B cell (primary cell): ENCODE results near the gene CENPP. TPM values are rescaled to one million over a fixed set of nuclear protein-coding genes. Genes with fewer than 3 reads are reported as not detected.

Experiments
- ATAC-seq: fragments of 200-7000 bp; cut with Tn5 transposase; one replicate; pipeline ENCODE4 v1.10.0; 2021; ENCODE audit warnings: low read depth, mild to moderate bottlenecking, moderate number of reproducible peaks, moderate library complexity
- CTCF ChIA-PET: fragments of 350-600 bp; sonication (Branson Sonifier 250); formaldehyde crosslinking; loops from one replicate; lab custom pipeline; 2021; ENCODE audit warnings: antibody characterized with exemption, inconsistent platforms; lab: Charles Lee
- POLR2A ChIA-PET: fragments of 350-600 bp; sonication (Branson Sonifier 250); formaldehyde crosslinking; loops from one replicate; lab custom pipeline; 2021; ENCODE audit warnings: antibody characterized with exemption; lab: Charles Lee
- DNase-seq: peaks from one replicate; pipeline ENCODE4 v3.0.0; 2013
- H2AFZ ChIP-seq: 2 replicates; pipeline ENCODE4 v1.6.1; 2012; ENCODE audit warnings: mild to moderate bottlenecking, low read depth, low read length; ENCODE audit not compliant: insufficient read depth, poor library complexity, severe bottlenecking
- H3K27ac ChIP-seq, 2 donors: 1 replicate in 1 of 2; 2 replicates in 1 of 2; pipeline ENCODE4 v1.5.1; 2012 to 2013; ENCODE audit warnings: low read length in 2 of 2, mild to moderate bottlenecking in 2 of 2, moderate library complexity in 1 of 2
- H3K27me3 ChIP-seq, 4 experiments: fragments of 200-600 bp in 1 of 4; sonication (generic) in 1 of 4; replicated peaks in 1 of 4; 1 replicate in 2 of 4; 2 replicates in 2 of 4; pipeline versions ENCODE4 v1.6.1 to v1.7.0; 2013 to 2016; ENCODE audit warnings: low read length in 3 of 4, mild to moderate bottlenecking in 2 of 4, mixed read lengths in 1 of 4, moderate library complexity in 1 of 4; ENCODE audit not compliant: insufficient read depth in 4 of 4, control insufficient read depth in 3 of 4; ENCODE audit errors: control extremely low read depth in 1 of 4
- H3K36me3 ChIP-seq, 2 experiments: replicated peaks in 1 of 2; 1 replicate in 1 of 2; 2 replicates in 1 of 2; pipeline versions ENCODE4 v1.6.1 to v1.7.1; 2013; ENCODE audit warnings: low read length in 1 of 2; ENCODE audit not compliant: insufficient read depth in 2 of 2, control insufficient read depth in 1 of 2; ENCODE audit errors: control extremely low read depth in 1 of 2, extremely low read depth in 1 of 2
- H3K4me1 ChIP-seq, 2 donors: fragments of 200-600 bp in 1 of 2; sonication (generic) in 1 of 2; 1 replicate in 1 of 2; 2 replicates in 1 of 2; pipeline versions ENCODE4 v1.5.1 to v1.6.1; 2013 to 2017; ENCODE audit warnings: low read length in 2 of 2; ENCODE audit not compliant: control insufficient read depth in 2 of 2, insufficient read depth in 2 of 2
- H3K4me2 ChIP-seq: replicated peaks from 2 replicates; pipeline ENCODE3; 2012; ENCODE audit warnings: mild to moderate bottlenecking, low read depth, low read length; ENCODE audit not compliant: poor library complexity, severe bottlenecking
- H3K4me3 ChIP-seq, 5 experiments: fragments of 200-600 bp in 1 of 5; sonication (generic) in 1 of 5; 1 replicate in 3 of 5; 2 replicates in 2 of 5; pipeline versions ENCODE4 v1.5.1 to v1.7.0; 2011 to 2016; ENCODE audit warnings: low read length in 4 of 5, mild to moderate bottlenecking in 4 of 5, low read depth in 2 of 5, control low read depth in 1 of 5, moderate library complexity in 1 of 5; ENCODE audit not compliant: insufficient read depth in 1 of 5; ENCODE audit errors: control extremely low read depth in 1 of 5, extremely low read depth in 1 of 5
- H3K79me2 ChIP-seq: fragments of 200-600 bp; sonication (generic); one replicate; pipeline ENCODE4 v1.6.0; 2016; ENCODE audit warnings: low read length; ENCODE audit not compliant: control insufficient read depth, insufficient read depth
- H3K9ac ChIP-seq: fragments of 200-600 bp; sonication (generic); 2 replicates; pipeline ENCODE4 v1.6.1; 2017; ENCODE audit warnings: mild to moderate bottlenecking, low read length, moderate library complexity
- H3K9me3 ChIP-seq, 3 donors: one replicate each; pipeline versions ENCODE4 v1.6.1 to v1.7.1; 2013; ENCODE audit warnings: low read length in 2 of 3; ENCODE audit not compliant: control insufficient read depth in 2 of 3, insufficient read depth in 1 of 3; ENCODE audit errors: control extremely low read depth in 1 of 3
- H4K20me1 ChIP-seq: 2 replicates; pipeline ENCODE4 v1.6.0; 2012; ENCODE audit warnings: mild to moderate bottlenecking, low read length; ENCODE audit not compliant: insufficient read depth, control insufficient read depth, poor library complexity, severe bottlenecking
- H3K27ac Mint-ChIP-seq: one replicate; pipeline ENCODE4 v1.8.0; 2021; ENCODE audit warnings: mixed read lengths
- H3K27me3 Mint-ChIP-seq: one replicate; pipeline ENCODE4 v1.8.0; 2021; ENCODE audit warnings: mixed read lengths
- H3K4me1 Mint-ChIP-seq: one replicate; pipeline ENCODE4 v1.8.0; 2021; ENCODE audit warnings: mixed read lengths
- H3K4me3 Mint-ChIP-seq: one replicate; pipeline ENCODE4 v1.8.0; 2021; ENCODE audit warnings: mixed read lengths
- H3K9me3 Mint-ChIP-seq: one replicate; pipeline ENCODE4 v1.8.0; 2022; ENCODE audit warnings: mixed read lengths; ENCODE audit not compliant: insufficient read depth
- CTCF ChIP-seq: fragments of 200-600 bp; IDR thresholded peaks from one replicate; pipeline ENCODE4 v1.8.0; 2022; ENCODE audit warnings: antibody characterized with exemption, mild to moderate bottlenecking
- EZH2 ChIP-seq: IDR thresholded peaks from 2 replicates; pipeline ENCODE4 v1.6.1; 2012; ENCODE audit warnings: borderline replicate concordance, low read depth, mild to moderate bottlenecking, moderate library complexity, low read length; ENCODE audit not compliant: insufficient read depth, poor library complexity, severe bottlenecking
- WGBS: methylation state at CpG from one replicate; pipeline ENCODE4 v1.1.5; 2013; ENCODE audit warnings: missing lambda C conversion rate; ENCODE audit not compliant: insufficient coverage; 5-methylcytosine and 5-hydroxymethylcytosine counted together
- intact Hi-C: fragments of 100-400 bp; cut with micrococcal nuclease; formaldehyde crosslinking; loops from one replicate; pipeline ENCODE4 v1.10.0; 2022
- polyA plus RNA-seq: library from polyadenylated mRNA; depleted of rRNA; stranded (reverse); fragments of >200 nt; gene quantifications from 2 replicates; pipeline ENCODE4 v1.2.3, GENCODE V29; 2012
- total RNA-seq, 2 donors: library from RNA; stranded (reverse); fragments of 120-200 nt in 1 of 2; gene quantifications; 1 replicate in 1 of 2; 2 replicates in 1 of 2; pipeline versions ENCODE4 v1.2.3 to v1.2.4, GENCODE V29; 2013 to 2022

The CENPP gene
- total and polyA plus RNA-seq, 2 donors (not counting 1 experiment from before 2014, with no cell fraction given): 1.4 to 6.2 TPM

GRCh38 chr9:92663126-92663525, 337.4 kb downstream of the CENPP start:
- H3K27me3 Mint-ChIP-seq: no peaks in the 10 kb centered on the region
- WGBS: 100% methylated on average over 2 of the region's 3 CpGs
- TF ChIP-seq EZH2 (no peak), CTCF (no peak)
- H3K4me2 ChIP-seq: no peak overlapping the region
- ChIA-PET POLR2A (no interaction called here), CTCF (no interaction called here)
- H3K36me3 ChIP-seq: peaks cover 0 to 21% of the 10 kb centered on the region in 2 experiments
- H4K20me1 ChIP-seq: peaks cover 42% of the 10 kb centered on the region
- no peaks in the 10 kb centered on the region for H3K9me3 Mint-ChIP-seq
- no peak overlapping the region for H3K4me3 Mint-ChIP-seq
- H2AFZ ChIP-seq: no peak overlapping the region
- H3K27ac Mint-ChIP-seq: no peak overlapping the region
- DNase-seq (no peak), ATAC-seq (no peak)
- no peak overlapping the region for H3K9ac ChIP-seq
- no peak overlapping the region for H3K27ac ChIP-seq
- H3K4me1 ChIP-seq: peaks cover 0 to 4% of the 10 kb centered on the region in 2 donors
- H3K4me1 Mint-ChIP-seq: peaks cover 21% of the 10 kb centered on the region
- H3K79me2 ChIP-seq: peaks cover 94% of the 10 kb centered on the region
- H3K27me3 ChIP-seq: no peaks in the 10 kb centered on the region
- H3K9me3 ChIP-seq: no peaks in the 10 kb centered on the region
- H3K4me3 ChIP-seq: no peak overlapping the region
- intact Hi-C loops: no loop called here

- Histone ChIP-seq H2AFZ (no peak overlapping the region), H3K27me3 (no peaks in the 10 kb centered on the region), H3K9ac (no peak overlapping the region), H3K4me1 (peaks cover 6 to 10% of the 10 kb centered on the region in 2 donors), H3K79me2 (peaks cover 94% of the 10 kb centered on the region), H3K9me3 (no peaks in the 10 kb centered on the region), H3K27ac (no peak overlapping the region), H3K36me3 (peaks cover 0 to 19% of the 10 kb centered on the region in 2 experiments), H3K4me2 (no peak overlapping the region), H4K20me1 (peaks cover 42% of the 10 kb centered on the region), H3K4me3 (no peak overlapping the region)
- intact Hi-C loops: loop anchor here (2.0 kb wide), 1 partner anchor 365 kb away; no protein-coding TSS in a partner anchor
- ATAC-seq (no peak), DNase-seq (no peak)
- WGBS: 95% methylated on average over 10 of the region's 10 CpGs
- peaks cover 29% of the 10 kb centered on the region for H3K4me1 Mint-ChIP-seq
- H3K27ac Mint-ChIP-seq: no peak overlapping the region
- no peaks in the 10 kb centered on the region for H3K9me3 Mint-ChIP-seq
- no peak for TF ChIP-seq CTCF
- TF ChIP-seq EZH2: no peak
- ChIA-PET CTCF (no interaction called here), POLR2A (no interaction called here)
- no peaks in the 10 kb centered on the region for H3K27me3 Mint-ChIP-seq
- H3K4me3 Mint-ChIP-seq: no peak overlapping the region
Observed at GRCh38 chr9:92663951-92664350, 338.2 kb downstream of the CENPP start.
